Mucosa of descending colon (tissue), 3 donors: ENCODE data around the gene PREPL. TPM values are rescaled to one million over a fixed set of nuclear protein-coding genes. Genes with fewer than 3 reads are reported as not detected.

Experiments used
- ATAC-seq: fragments of 200-7000 bp; cut with Tn5 transposase; one replicate; pipeline ENCODE4 v1.9.1; 2020; ENCODE audit warnings: mild to moderate bottlenecking, moderate library complexity
- DNase-seq, 3 donors: peaks; one replicate each; pipeline ENCODE4 v3.0.0-alpha.2; 2020
- H3K36me3 ChIP-seq: fragments of 200-600 bp; one replicate; pipeline ENCODE4 v1.8.0; 2021; ENCODE audit warnings: low read depth, mild to moderate bottlenecking
- H3K4me1 ChIP-seq: fragments of 200-600 bp; one replicate; pipeline ENCODE4 v1.8.0; 2021; ENCODE audit warnings: low read depth, mild to moderate bottlenecking
- H3K4me3 ChIP-seq: fragments of 200-600 bp; one replicate; pipeline ENCODE4 v1.8.0; 2021; ENCODE audit warnings: mild to moderate bottlenecking
- H3K9me3 ChIP-seq: fragments of 200-600 bp; one replicate; pipeline ENCODE4 v1.8.0; 2021; ENCODE audit warnings: mild to moderate bottlenecking
- intact Hi-C, 2 donors: fragments of 100-400 bp; cut with DNase I in 1 of 2; cut with micrococcal nuclease in 1 of 2; formaldehyde crosslinking; loops; one replicate each; pipeline versions ENCODE4 v1.11.0 to v1.11.1; 2022; cut with DNase I, micrococcal nuclease
- total RNA-seq, 3 donors: library from RNA; stranded (reverse); fragmentation: NEBNext Ultra II Directional in 2 of 3; extraction: Animal tissue kit (Norgen Biotek cat#: 25700) in 2 of 3; gene quantifications; one replicate each; pipeline versions ENCODE4 v1.2.1 to v1.2.4, GENCODE V29; 2021 to 2023
- TF ChIP-seq, protein P1 (sequence below): fragments of 200-600 bp; IDR thresholded peaks from one replicate; pipeline ENCODE4 v1.8.0; 2022; ENCODE audit warnings: antibody characterized with exemption, mild to moderate bottlenecking
- donor health status: DM: no; HTN: no; CAD: no; lungs with moderate emphysema.
- donor health status: DM: no; HTN: no; CAD: no.
- donor health status: DM: no; HTN: yes; CAD: no.

PREPL gene
- total RNA-seq, 3 donors from 2014 or later = 32.5 to 48.7 (median 32.5) TPM

DNA sequence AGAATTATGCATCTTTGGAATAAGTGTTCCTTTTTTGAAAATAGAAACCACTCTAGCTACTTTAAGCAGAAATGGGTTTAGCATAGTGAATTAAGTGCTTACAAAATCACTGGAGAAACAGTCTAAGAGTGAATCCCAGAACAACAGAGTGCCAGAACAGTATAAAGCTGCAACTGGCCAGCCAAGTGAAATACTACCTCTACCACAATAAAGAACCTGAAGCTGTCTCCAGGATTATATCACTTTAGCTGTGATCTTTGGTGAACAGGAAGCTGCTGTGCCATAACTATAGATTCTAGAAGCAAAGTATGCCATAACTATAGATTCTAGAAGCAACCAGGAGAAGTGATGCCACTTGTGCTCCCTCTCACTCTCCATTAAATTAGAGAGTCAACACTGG lies 8.1 kb upstream of the PREPL start:
- no peak for ATAC-seq
- TF ChIP-seq, protein P1, sequence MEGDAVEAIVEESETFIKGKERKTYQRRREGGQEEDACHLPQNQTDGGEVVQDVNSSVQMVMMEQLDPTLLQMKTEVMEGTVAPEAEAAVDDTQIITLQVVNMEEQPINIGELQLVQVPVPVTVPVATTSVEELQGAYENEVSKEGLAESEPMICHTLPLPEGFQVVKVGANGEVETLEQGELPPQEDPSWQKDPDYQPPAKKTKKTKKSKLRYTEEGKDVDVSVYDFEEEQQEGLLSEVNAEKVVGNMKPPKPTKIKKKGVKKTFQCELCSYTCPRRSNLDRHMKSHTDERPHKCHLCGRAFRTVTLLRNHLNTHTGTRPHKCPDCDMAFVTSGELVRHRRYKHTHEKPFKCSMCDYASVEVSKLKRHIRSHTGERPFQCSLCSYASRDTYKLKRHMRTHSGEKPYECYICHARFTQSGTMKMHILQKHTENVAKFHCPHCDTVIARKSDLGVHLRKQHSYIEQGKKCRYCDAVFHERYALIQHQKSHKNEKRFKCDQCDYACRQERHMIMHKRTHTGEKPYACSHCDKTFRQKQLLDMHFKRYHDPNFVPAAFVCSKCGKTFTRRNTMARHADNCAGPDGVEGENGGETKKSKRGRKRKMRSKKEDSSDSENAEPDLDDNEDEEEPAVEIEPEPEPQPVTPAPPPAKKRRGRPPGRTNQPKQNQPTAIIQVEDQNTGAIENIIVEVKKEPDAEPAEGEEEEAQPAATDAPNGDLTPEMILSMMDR = no peak
- DNase-seq = no peak
- no peaks in the 10 kb centered on the region for H3K36me3 ChIP-seq
- intact Hi-C loops = no loop called here
- H3K4me3 ChIP-seq = no peak overlapping the region
- no peaks in the 10 kb centered on the region for H3K9me3 ChIP-seq
- H3K4me1 ChIP-seq = no peaks in the 10 kb centered on the region

DNA sequence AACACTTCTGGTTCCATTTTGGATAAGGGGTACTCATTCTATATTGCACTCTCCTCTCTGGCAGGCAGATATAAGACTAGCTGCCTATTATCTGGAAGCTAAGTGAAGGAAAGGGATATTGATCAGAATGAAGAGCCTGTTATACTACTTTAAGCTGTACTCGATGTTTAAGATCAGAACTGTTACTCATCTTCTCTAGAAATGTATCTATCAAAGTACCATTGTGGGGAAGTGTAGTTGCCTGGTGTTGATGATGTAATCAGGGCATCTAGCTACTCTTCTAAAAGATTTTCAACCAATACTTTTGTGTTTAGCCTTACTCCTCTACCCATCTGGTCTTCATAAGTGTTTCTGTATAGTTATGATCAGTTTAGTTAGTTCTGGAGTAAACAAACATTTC lies 6.3 kb upstream of the PREPL start:
- Histone ChIP-seq H3K9me3 (no peaks in the 10 kb centered on the region), H3K4me1 (peaks cover 7% of the 10 kb centered on the region)
- intact Hi-C loops = no loop called here

DNA sequence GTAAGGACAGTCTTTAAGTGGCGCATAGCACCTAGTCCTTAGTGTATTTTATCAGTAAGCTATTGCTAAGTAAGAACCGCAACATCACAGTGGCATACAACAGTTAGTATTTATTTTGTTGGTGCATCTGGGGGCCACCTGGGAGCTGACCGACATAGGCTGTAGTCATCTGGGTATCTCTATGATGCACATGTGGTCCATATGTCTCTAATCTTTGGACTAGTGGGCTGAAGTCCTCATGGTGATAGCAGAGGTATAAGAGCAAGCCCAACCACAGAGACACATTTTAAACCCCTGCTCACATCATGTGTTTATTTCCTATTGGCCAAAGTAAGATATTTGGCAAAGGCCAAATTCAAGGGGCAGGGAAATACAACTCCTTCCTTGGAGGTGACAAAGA lies 3.3 kb upstream of the PREPL start:
- no peak for ATAC-seq
- TF ChIP-seq, protein P1 = no peak
- intact Hi-C loops = no loop called here
- no peaks in the 10 kb centered on the region for H3K36me3 ChIP-seq
- H3K4me3 ChIP-seq = no peak overlapping the region
- H3K4me1 ChIP-seq = peaks cover 17% of the 10 kb centered on the region
- no peak for DNase-seq
- no peaks in the 10 kb centered on the region for H3K9me3 ChIP-seq

More for the DNA sequence above, 6.3 kb upstream of the PREPL start:
- H3K4me3 ChIP-seq = no peak overlapping the region
- H3K36me3 ChIP-seq = no peaks in the 10 kb centered on the region
- TF ChIP-seq, protein P1 = no peak
- DNase-seq = no peak
- ATAC-seq = no peak

DNA sequence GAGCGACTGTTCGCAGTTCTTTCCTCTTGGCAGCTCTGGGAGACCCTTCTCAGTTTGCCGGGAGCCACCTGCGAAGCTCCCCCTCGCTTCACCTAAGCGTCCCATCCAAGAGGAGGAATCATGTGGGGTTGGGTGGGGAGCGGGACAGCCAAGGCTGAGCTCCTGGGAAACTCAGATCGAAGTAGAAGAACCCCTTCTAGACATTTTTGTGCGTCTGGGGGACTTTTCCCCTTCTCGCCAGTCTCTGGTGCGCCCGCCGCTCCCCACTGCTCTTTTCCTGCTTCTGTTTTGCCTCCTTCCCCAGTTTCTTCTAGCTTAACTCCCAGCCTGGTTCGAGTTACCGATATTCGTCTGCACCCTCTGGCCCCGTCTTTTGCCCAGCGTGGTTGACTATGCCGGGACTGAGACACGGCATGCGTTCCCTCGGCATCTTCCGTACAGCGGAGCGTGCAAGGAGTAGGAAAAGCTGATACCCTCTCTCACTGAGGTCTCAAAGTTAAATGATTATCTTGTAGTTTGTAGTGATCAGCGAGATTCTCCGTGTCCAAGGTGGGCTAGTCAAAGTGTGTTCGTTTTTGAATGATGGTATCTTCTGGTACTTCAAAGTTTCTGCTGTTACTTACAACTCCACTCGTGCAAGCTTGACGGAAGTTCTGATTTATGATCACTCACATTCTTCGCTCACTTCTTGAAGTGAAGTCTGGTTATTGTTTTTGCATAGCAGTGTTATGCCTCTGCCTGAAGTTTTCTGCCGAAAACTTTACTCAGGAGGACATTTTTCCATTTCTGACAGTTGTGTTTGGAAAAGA lies 1.1 kb upstream of the PREPL start:
- intact Hi-C loops = no loop called here
- ATAC-seq = peak; percentile 47
- H3K36me3 ChIP-seq = no peaks in the 10 kb centered on the region
- no peaks in the 10 kb centered on the region for H3K9me3 ChIP-seq
- H3K4me3 ChIP-seq = peak overlapping the region; percentile 72
- TF ChIP-seq, protein P1 = no peak
- DNase-seq = peak; percentile 52 to 64 (median 54)
- peaks cover 30% of the 10 kb centered on the region for H3K4me1 ChIP-seq

DNA sequence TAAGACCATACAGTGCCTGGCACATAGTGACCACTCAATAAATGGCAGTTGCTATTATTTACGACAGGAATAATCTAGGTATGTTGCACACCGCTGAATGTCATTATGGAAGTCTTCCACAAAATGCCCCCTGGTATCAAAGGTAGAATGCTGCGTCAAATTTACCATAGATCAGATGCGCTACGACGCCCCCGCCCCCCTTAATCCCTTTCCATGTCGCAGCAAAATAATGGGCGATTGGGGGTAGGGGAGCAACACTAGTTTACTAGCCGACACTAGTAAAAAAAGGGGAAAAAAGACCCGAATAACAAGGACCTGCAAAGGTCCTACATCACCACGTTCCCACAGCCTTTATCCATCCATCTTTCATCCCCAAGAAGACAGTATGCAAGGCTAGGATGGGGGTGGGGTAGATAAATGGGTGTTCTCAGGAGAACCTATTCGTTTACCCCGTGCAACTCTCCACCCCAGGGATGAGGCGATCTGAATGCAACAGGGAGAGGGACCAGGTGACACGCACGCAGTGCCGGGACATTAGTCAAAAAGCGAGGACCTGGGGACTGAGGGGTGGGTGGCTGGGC lies 455 bp downstream of the PREPL start:
- ATAC-seq (peak; percentile 15), DNase-seq (peak in 1 of 3 donors; percentile 59)
- Histone ChIP-seq H3K4me3 (peak overlapping the region; percentile 72), H3K4me1 (peaks cover 30% of the 10 kb centered on the region), H3K36me3 (no peaks in the 10 kb centered on the region), H3K9me3 (no peaks in the 10 kb centered on the region)
- intact Hi-C loops = no loop called here
- TF ChIP-seq, protein P1 = no peak
